Measurements from ENCODE around the gene TFB1M.
"Not testable (repeated sequence)": the region's sequence is repeated elsewhere in the genome, so short reads cannot be mapped to it uniquely, and the experiment has no call there.

The TFB1M gene

GRCh38 chr6:155234167-155234566, 80.1 kb downstream of the TFB1M start:
- DNase-seq: no peak

DNA sequence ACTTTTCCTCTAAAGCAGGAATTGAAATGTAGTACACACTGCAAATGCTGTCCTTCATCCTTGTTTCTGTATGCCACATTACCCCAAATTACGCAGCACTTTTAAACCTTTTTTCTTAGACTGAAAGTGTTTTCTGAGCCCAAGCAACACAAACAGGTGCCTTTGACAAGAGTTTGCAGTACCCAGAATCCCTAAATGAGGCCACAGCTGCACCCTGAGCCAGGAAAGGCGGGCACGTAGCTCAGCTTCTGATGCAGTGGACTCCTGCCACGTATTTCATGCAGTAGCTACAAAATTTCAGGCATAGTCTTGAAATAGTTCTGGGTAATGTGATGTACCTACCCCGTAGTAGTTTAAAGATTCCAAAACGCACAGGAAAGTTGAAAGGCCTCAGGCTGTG, 81.4 kb downstream of the TFB1M start:
- DNase-seq: no peak

- not testable (repeated sequence) for DNase-seq
These were observed 83.3 kb downstream of the TFB1M start for GRCh38 chr6:155230975-155231374.

DNA sequence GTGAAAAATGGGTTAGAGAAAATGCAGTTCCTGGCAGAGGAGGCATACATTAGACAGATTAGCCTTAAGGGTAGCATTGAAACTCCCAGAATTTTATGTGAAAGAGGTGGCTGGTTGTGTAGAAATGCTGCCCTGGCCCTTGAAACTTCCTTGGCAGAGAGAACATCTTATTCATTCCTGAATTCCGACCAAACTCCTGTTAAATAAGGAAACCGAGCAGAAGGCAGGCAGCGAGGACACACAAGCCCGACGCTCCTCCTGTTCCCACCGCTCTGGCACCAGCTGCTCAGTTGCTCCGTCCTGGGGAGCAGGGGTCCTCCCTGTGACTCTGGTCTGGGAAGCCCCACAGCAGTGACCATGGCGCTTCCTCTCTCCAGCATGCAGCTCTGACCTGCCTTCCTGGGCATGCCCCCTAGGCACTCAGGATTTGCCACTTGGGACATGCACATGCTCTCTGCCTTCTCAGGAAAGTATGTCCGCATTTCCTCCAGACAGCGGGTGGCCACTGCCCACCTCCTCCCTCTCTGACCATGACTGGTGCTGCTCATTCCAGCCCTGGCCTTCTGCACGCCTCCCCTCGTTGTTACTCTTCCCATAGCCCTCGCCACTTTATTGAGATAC, 85.6 kb downstream of the TFB1M start:
- no peak for DNase-seq

- DNase-seq: no peak
These were observed 87.2 kb downstream of the TFB1M start for GRCh38 chr6:155227046-155227445.

- no peak for DNase-seq
These were observed 89.7 kb downstream of the TFB1M start for GRCh38 chr6:155224618-155225017.

DNA sequence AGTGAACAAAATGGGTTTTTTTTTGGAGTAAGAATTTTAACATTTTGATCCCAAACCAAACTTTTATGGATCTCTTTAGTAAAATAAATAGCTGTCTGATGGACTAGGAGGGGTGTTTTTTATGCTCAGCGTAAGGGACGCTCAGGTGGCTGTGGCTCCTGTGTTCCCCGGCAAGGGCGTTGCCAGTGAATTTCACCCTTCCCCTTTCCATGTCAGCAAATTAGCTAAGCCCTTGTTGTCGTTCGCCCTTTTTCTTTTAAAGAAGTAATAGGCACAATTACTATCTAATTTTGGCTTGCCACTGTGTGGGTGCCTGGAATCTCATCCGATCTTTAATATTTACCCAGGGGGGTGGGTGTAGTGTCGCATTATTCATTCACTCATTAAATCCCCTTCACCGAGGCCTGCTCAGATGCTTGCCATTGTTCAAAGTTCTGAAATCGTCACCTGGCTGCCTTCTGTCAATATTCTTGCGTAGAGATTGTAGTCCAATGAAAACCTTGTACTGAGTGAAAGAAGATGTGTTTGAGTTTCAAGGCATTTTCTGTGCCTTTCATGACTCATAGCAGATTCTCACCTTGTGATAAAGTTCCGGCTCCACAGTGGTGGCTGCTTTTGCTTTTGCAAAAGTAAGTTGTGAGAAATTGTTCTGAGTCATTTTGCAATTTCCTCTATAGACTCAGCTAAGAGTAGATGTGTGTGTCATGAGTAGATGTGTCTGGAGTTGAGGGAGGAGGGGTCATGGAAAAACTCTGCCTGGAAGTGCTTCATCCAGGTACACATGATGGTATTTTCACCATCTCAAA, 90.4 kb downstream of the TFB1M start:
- DNase-seq: no peak

DNA sequence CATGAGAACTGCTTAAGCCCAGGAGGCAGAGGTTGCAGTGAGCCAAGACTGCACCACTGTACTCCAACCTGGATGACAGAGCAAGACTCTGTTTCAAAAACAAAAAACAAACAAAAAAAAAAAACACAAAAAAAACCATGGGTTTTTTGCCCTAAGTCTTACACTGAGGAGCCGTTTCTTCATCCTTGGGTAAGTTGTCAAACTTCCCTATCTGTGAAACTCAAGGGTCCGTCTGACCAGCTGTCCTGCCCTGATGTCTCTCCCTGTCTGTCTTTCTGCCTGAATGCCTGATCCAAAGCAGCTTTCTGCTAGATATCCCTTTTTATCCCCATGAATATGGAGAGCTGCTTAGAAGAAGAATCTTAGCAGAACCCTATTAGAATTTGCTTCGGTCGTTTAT, 91.8 kb downstream of the TFB1M start:
- no peak for DNase-seq

DNA sequence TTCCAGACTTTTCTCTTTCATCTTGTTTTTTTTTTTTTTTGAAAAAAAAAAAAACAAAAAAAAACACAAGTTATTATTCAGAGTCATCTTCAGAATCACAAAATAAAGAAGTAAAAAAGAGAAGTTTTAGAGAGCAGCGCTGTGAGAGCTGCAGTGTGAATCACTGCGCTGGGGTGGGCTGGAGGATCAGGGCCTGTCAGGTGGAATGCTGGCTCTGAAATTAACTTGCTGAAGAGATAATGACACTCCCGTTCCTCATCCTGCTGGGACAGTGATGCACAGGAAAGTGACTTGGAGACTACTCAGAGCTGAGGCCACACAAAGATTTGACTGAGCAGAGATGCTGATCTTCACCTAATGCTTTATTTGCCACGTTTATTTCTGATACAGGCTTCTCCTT, 93.2 kb downstream of the TFB1M start:
- no peak for DNase-seq

DNA sequence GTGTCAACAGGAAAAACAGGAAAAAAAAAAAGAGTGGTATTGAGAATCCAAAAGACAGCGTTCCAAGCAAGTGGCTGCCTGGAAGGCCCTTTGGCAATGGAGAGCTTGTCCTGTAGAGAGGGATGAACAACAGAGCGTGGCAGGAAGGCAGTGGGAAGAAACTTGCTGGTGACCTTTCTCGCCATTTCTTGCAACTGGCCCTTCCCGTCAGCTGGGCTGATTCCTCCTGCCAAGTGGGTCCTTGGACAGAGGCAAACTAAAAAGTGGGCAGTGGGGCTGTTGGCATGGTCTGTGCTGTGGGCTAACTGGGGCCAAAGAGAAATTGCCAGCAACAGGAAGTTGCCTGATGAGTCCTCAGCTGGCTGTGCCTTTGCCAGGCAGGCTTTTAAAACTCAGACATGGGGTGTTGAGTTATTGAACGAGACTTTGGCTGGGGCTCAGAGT, 94.4 kb downstream of the TFB1M start:
- DNase-seq: no peak

- no peak for DNase-seq
These were observed 95.0 kb downstream of the TFB1M start for GRCh38 chr6:155219299-155219698.

DNA sequence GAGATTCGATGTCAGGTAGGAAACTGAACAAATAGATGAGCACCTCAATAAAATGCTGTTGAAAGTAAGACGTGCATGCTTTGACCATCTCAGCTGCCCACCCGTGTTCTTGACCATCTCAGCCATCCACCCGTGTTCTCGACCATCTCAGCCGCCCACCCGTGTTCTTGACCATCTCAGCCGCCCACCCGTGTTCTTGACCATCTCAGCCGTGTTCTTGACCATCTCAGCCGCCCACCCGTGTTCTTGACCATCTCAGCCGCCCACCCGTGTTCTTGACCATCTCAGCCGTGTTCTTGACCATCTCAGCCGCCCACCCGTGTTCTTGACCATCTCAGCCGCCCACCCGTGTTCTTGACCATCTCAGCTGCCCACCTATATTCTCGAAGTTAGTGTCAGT, 95.6 kb downstream of the TFB1M start:
- DNase-seq: not testable (repeated sequence)

DNA sequence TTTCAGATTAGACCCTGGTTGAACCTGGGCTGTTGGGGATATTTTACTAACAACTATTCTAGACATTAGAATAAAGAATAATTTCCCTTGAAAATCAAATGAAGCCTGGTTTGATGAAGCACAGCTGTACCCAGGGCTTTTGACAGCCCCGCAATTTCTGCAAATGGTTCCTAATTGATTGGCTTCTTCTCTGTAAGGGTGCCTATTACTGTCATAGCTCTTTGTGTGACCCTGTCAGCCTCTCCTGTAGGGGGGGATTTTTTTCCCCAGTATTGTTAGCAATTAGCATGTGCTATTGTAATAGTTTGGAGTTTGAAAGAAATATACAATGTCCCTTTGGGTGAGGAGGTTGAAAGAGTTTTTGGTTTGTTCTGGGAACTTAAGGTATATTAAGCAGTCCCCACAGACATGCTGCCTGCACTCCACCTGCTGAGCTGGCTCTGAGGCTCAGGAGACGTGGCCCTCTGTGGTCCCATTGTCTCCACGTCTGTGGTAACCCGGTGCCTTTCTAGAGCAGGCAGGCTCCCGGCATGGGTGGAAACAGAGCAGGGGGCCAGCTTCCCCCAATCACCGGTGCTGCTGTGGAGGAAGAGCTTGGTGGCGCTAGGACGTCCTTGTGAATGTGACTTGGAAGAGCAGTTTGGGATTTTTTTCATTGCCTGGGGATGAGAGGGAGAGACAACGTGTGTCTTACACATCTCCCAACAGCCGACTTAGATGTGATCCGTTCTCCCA, 97.8 kb downstream of the TFB1M start:
- DNase-seq: no peak

DNA sequence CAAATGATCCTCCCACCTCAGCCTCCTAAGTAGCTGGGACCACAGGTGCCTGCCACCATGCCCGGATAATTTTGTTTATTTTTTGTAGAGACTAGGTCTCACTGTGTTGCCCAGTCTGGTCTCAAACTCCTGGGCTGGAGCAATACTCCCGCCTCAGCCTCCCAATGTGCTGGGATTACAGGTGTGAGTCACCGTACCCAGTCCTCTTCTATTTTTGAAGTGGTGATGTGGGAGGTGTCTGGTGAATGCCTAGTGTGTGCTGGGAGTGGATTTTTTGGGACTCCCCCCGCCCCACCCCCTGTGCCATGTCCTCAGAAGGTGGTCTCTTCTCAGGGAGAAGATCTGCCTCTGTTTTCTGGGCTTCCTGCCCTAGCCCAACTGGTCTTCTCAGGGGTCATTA, 98.4 kb downstream of the TFB1M start:
- no peak for DNase-seq

DNA sequence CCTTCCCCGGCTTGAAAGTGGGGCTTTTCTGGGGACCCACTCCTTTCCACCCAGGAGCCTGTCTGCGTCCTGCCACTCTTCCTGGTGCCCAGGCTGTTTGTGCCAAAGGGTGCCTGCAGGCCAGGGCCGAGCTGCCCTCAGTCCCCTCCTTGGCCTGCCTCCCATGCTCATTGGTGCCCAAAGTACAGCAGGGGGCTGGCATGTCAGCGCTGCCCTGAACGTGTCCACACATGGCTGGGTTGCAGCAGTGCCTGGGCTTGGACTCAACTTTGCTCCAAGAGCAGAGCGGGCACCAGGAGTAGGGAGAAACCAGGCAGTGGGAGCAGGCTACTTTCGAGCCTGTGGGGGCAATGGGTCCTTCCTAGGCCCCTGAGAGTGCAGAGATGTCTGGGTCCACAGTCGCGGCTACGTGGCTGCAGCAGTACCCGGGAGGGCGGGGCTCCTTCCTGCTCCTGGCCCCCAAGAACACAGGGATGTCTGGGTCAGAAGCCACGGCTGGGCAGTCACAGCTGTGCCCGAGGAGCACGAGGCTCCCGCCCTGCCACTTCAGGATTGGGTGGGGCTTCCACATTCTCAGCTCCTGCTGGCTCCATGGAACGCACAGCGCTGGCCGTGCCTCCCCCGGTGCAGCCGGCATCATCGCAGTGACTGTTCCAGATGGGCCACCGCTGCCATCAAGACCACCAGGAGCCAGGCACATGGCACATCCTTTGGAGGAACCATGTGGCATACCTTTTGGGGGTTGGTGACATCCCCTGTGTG, 100.5 kb downstream of the TFB1M start:
- DNase-seq: no peak

- no peak for DNase-seq
These were observed 101.5 kb downstream of the TFB1M start for GRCh38 chr6:155212616-155213380.

DNA sequence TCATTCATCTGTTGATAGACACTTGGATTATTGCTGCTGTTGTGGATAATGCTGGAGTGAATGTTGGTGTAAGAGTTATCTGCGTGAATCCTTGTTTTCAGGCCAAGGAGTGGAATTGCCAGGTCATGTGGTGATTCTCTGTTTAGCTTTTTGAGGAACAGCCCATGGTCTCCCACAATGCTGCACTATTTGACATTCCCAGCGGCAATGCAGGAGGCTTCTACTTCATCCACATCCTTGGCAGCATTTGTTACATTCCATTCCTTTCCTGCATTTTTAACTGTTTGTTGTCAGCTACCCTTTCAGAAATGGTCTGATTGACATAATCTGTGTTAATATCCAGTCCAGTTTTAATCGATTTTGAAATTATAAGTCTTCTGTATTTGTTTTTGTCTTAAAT, 102.2 kb downstream of the TFB1M start:
- no peak for DNase-seq

DNA sequence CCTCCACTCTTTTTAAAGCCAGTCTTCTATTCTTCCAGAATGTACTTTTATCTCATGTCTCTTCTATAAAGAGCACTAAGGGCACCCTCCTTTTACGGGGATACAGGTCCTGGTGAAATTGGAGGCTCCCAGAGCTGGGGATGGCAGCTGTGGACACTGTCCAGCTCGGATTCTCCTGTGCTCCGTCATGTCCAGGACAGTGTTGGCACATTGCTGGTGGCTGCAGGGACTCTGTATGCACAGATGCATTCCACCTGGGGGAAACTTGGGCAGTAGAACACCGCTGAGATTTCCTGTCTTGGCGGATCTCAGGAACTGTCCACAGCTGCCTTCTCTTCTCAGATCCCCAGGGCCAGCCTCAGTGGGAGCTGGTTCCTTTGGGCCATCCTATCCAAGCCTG, 107.1 kb downstream of the TFB1M start:
- no peak for DNase-seq

Data from NCI-H345 (cell line).